Stimulated activated CD4-positive, alpha-beta T cell treated with anti-CD3 and anti-CD28 coated beads, TNF-alpha, amount 100 ng/mL, for 4 hours (primary cell): ENCODE results near the gene AAK1.
"Not testable (repeated sequence)": the region's sequence is repeated elsewhere in the genome, so short reads cannot be mapped to it uniquely, and the experiment has no call there.

ENCODE experiments used
- DNase-seq, 3 experiments: peaks; one replicate each; pipeline ENCODE4 v3.0.0-alpha.2; 2020; ENCODE audit warnings: low read depth in 3 of 3

AAK1 gene

DNA sequence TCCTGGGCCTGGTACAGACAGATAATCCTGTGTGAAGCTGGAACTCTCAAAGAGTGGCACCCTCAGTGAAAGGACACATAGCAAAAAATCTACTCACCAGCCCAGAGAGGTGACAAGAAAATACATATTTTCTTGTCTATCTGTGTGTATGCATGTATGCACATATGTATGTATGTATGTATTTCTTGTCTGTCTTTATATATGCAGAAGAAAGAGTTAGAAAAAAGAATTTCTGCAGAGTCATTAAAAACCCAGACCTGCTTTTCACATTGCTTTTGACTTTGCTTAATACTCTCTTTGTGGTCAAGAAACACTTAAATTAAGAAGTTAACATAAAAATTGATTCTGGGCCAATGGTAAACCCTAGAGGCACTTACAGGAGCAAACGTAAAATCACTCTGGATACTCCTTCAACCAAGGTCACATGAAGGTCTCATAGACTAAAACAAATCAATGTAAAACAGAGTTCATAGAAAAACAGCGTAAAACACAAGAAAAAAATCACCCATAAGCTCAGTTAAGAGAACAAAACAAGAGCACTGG lies 16.5 kb upstream of the AAK1 start:
- no peak for DNase-seq

DNA sequence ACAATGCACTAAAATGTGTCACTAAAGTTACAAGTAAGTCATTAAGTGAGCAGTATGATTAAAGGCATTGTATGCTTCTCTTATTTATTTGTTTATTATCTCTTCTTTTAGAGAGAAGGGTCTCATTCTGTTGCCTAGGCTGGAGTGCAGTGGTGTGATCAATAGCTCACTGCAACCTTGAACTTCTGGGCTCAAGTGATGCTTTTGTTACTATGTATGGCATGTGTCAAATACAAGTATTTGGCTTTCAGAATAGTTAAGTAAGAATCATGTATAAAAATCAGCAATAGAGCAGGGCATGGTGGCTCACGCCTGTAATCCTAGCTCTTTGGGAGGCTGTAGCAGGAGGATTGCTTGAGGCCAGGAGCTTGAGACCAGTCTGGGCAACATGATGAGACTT lies 15.8 kb upstream of the AAK1 start:
- no peak for DNase-seq

DNA sequence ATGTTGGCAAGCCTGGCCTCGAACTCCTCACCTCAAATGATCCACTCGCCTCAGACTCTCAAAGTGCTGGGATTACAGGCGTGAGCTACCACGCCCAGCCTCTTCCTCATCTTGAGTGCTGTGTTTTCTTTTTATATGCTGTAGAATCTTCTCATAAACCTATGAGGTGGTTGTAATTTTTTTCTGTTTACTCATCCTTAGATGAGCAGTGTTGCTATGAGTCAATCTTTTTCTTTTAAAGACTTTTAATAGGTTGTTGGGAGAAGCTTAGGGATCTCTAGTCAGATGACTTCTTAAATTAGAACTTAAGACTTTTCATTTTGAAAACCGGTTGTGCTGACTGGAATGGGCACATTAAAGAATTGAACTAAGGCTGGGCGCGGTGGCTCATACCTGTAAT lies 8.7 kb upstream of the AAK1 start:
- DNase-seq, result no peak

DNA sequence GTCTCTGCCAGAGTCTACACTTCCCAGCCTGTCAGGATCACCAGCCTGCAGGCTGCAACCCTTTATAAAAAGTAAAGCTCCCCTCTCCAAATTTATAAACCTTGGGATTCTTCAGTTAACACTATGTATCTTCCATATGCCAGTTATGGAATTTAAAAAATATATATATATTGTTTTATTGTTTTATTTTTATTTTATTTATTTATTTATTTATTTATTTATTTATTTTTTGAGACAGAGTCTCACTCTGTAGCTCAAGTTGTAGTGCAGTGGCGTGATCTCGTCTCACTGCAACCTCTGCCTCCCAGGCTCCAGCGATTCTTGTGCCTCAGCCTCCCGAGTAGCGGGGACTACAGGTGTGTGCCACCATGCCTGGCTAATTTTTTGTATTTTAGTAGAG lies 3.7 kb upstream of the AAK1 start:
- not testable (repeated sequence) for DNase-seq

DNA sequence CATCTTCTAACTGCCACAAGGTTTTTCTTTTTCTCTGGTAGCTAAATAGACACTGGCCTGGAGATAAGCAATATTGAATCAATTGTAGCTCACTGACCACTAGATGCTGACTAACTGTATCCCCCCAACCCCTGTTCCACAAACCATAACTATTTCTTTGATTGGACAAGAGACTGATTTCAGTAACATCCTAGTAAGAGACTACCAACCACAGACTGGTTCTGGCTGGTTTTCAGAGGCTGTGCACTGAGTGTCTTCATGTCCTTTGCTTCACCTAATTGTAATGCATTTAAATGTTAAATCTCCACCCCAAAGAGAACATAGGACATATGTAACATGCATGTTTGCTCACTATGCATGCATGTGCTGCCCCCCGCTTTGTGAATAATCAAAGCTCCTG lies 3.2 kb upstream of the AAK1 start:
- no peak for DNase-seq

DNA sequence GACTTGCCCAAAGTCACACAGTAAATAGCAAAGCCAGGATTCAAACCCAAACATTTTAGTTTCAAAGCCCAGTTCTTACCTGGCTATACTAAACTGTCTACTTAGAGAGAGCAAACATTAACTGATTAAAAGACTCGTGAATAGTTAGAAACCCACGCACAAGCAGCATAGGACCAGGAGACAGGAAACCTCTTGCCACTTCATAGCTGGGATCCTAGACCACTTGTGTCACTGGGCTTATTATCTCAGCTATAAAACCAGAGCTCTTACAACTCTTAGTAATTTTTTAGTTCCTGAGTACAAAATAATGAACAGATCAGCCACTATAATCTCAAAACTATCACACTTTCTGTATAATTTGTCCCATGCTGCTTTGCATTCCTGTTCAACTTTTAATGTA lies 2.4 kb upstream of the AAK1 start:
- no peak for DNase-seq

DNA sequence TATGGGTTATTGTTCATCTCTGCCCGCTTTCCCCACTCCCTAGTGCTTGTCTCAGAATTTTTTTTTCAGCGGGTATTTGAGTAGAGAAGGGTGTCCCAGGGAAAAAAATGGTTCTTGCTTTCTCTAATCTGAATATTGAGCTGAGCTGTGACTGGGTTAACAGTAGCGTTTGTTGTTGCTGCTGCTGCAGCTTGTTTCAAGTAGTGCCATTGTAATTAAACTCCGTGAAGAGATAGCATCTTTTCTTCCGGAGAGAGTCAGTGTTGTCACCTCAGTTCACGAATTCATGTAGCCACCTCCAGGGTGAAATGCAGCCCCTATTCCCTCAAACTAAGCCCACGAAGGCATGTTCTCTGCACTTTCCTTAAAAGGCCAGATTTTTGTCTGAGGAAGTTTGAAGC lies 1.5 kb upstream of the AAK1 start:
- DNase-seq, result no peak

DNA sequence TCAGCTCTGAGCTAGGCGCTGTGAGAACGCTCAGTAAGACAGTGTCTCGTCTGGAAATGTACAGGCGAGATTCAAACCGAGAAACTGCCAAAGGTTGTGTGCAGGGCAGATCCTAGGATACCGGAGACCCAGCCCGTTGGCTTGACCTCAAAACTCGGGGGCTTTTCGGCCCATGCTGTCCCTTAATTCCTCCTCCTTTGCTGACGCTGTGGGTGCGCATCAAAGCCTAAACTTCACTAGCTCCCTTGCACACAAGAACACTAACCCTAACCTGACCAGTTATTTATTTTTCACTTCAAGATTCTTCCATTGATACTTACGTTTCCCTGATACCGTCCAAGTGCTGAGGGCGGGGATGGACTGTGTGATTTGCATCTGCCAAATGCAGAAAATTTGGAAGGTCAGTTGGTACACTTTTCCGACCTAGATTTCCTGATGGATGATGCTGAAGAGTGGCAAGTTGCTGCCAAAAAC lies 1.0 kb upstream of the AAK1 start:
- DNase-seq, result no peak

DNA sequence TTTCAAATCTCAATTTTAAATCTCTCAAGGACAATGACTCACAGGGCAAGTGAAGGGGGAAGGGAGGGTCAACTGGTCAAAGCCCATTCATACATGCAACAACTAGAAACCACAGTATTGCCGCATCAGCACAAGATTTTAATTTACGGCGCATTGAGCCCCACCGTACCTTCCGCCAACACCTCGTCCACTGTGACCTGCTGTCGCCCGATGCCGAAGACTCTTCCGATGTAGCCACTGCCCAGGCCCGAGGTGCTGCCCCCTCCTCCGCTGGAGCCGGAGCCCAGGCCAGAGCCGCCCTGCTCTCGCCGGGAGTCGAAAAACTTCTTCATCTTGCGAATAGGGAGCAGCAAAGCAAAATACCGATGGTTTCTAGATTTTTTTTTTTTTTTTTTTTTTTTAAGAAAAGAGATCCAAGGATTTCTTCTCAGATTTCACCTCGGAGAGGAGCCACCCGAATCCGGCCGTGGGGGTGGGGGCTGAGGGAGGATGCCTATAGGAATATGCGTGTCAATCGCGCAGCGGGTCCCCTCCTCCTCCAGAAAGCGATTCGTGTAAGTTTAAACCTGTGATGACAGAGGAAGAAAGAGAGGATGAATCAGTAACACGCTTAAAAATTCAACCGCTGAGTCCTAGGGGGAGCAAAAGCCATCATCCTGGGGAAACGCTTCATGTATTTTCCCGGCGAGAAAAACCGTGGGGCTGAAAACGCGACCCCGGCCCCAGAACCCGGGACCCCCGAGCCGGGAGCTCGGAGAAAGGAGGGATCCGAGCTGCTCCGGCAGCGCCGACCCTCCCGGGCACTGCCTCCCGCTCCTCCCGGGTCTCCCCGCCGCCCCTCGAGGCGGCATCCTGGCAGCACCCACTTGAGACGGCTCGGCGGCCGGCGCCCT lies 584 bp downstream of the AAK1 start:
- DNase-seq, result peak; percentile 40 to 51 (median 43)

DNA sequence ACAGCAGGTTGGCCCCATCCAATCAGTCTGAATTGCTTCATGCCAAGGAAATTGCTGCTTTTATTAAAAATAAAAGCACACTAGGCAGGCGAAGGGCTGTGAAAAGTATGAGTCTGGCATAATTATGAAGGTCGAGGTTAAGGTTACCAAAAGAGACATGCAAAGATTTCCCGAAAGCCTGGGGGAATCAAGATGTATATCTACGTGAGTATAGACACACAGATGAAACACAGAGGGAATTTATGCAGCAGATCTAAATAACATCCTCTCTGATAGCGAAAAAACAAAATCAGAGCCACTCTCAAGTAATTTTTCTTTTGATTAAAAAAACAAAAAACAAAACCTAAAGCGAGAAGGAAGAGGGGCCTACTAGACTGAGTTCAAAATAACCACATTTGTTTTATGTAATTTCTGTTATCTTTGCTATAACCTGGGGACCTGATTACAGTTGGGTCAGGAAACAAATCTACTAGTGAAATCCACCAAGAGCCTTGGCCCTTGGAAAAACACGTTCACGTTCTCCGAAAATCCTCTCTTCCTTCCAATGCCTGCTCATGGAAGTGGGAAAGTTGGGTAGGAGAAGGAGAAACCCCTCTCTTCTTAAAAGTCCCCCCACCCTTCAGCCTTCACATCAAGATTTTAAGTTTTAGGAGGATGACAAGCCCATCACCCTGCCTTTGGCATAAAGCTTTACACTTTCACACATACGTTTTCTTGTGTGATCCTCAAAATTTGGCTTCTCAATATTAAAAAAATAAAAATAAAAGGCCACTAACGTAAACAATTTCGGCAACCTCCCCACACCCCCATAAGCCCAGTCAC lies 1.4 kb downstream of the AAK1 start:
- DNase-seq, result no peak

DNA sequence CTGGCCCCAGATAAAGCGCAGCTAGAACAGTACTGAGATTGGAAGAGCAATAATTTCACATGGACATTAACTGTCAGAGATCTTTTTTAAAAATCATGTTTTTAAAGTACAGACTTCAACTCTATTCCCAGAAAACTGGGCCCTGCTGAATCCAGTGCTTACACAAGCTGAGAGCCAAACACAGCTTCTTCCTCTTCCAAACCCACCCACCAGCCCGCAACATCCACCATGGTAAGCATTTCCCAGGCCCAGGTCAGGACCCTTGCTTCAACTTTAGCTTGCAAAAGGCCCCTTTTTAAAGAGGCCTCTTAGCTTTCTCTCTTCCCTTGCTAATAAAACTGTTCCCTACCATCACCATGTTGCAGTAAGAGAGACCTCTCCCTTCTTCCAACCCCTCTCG lies 2.1 kb downstream of the AAK1 start:
- DNase-seq, result no peak

DNA sequence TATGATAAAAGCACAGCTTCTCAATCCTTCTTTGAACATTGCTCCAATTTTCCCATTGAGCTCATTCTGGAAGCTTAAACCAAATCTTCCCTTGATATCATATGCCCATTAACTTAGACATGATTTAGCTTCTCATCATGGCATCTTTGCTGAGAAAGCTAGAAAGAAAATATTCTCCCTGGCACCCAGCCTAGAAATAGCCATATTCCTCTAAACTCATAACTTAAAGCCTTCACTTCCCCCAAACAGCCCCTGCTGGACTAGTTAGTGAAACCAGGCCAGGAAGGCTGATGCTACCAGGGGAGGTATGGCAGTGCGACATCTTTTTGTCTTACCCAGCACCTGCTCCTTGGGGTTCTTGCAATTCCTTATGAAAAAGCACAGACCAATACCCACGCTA lies 4.3 kb downstream of the AAK1 start:
- DNase-seq, result no peak

DNA sequence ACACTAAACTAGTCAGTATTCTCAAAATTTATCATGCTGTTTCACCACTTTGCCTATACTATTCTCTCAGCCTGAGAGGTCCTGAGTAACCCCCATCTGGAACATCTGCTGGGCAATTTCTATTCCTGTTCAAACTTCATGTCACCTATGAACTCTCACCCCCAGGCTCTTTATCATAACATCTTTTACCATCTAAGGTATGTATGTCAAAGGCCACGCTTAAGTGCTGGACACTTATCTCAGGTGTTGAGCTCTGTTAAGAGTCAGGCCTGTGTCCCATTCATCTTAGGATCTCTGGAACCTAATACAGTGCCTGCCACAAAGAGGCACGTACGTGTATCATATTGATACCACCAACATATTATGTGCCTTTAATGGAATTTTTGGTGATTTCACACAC lies 4.9 kb downstream of the AAK1 start:
- DNase-seq, result no peak

DNA sequence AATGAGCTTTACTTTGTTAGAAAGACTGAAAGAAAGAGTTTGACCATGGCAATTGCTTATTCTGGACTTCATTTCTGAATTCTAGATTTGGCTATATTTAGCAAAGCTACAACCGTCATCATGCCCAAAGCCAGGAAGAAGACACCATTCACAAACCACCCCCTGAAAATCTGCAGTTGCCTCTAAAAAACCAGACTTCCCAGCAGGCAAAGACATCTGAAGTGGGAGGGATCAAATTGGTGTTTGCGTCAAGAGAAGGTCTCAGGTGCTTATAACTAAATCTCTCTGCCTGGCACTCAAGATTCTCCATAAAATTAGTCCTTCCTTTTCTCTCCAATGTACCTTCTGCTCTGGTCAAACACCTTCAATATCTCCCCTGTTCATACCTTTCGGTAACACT lies 5.6 kb downstream of the AAK1 start:
- no peak for DNase-seq

DNA sequence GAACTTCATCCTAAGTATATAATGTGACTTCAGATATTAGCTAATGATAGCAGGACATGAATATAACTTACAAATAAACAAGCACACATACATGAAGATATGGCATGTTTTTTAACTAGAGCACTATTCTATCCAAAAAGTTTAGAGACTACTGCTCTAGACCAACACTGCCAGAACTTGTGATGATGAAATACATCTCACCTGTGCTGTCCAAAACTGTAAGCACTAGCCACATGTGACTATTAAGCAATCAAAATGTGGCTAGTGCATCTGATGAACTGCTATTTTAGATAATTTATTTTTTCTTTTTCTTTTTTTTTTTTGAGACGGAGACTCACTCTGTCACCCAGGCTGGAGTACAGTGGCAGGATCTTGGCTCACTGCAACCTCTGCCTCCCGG lies 7.1 kb downstream of the AAK1 start:
- no peak for DNase-seq

DNA sequence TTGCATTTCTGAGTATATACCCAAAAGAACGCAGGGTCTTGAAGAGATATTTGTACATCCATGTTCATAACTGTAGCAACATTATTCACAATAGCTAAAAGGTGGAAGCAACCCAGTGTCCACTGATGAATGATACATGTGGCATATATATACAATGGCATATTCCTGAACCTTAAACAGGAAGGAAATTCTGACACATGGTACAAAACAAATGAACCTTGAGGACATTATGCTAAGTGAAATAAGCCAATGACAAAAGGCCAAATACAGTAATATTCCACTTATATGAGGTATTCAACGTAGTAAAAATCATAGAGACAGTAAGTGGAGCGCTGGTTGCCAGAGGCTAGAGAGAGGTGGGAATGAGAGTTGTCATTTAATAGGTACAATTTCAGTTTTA lies 8.1 kb downstream of the AAK1 start:
- DNase-seq, result no peak

DNA sequence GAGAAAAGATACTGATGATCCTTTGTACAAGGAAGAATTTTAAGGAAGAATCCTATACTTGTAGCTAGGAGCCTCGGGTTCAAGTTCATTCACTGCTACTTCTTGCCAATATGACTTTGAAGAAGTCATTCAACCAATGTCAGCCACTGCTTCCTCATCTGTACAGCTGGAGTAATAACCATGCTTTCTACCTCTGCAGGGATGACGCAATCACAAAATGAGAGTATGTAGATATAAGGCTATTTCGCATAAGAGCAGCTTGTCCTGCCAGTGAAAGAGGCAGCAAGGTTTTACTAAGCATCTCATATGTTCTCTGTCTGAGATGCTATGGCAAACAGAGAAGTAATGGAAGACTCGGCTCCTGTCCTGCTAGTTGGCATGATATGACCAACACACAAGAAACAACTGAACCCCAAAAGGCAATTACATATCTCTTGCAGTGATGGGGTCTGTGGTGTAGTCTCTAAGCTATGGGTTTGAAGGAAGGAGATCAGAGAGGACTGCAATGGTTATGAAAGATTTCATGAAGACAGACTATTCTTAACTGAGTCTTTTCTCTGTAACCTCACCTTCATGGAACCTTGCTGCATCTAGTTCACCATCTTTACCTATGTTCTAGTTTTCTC lies 9.2 kb downstream of the AAK1 start:
- DNase-seq, result no peak

DNA sequence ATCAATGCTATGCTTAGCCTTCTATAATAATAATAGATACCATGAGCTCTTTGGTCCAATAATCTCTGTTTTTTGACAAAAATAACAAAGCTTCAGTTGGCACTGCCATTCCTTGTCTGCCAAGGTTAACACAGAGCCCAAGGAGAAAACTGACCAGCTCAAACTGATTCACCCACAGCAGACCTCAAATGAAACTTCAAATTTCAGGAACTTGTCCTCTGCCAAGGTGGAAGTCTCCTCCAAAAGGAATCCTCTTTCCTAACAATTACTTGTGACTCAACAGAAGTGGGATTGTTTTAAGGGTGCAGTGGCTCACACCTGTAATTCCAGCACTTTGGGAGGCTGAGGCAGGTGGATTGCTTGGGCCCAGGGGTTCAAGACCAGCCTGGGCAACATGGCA lies 12.1 kb downstream of the AAK1 start:
- DNase-seq, result no peak

DNA sequence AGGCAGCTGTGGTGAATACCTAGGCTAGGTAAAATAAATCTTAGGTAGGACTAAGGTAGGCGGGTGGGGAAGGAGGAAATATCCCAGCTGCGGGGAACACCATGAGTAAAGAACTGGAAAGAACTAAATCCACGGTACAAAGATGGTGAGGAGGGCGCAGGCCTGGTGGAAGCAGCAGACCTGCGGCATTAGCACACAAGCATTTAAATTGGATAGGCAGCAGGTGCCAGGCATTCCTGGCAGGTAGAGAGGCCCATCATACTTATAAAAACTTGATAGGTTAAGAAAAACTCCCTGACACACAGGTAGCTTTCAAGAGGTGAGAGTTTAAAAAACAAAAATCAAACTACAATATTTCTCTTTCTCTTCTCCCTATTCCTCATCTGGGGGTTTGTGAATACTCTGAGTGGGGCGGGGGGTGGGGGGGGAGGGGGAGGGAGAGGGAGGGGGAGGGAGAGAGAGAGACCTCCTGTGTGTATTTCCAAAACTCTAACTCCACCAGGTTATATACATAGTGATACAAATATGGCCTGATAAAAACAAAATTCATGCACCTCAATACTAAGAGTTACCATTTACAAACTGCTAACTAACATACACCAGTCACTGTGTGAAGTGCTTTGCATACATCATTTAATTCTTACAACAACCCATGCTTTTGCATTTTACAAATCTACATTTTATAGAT lies 13.5 kb downstream of the AAK1 start:
- DNase-seq, result no peak

DNA sequence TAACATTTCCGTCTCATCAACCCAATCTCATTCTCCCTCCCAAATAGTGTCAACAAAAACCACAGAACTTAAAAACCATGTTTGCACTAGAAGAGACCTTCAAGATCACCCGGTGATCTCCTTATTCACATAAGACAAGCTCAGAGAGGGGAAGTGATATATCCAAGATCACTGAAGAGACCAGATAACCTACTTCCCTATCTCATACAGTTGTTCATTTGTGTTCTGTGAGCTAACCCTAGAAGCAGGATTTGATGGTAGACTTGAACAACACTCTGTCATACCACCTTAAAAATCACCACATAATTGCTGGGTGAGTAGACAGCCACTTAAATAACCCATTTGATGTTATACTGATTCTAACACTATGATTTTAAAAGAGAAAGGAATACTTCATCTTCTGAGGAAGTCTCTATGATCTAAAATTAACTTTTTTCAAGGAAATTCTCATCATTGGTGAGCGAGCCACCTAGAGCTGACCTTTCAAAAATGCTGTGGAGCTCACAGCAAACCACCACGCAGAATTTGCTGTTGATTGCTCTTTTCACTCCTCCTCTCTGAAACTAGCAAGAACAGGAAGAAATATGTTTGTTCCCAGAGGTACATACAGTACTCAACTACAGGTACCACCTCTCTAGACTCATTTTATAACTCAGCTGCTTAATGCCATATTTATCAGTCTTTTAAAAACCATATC lies 15.1 kb downstream of the AAK1 start:
- DNase-seq, result no peak
